ENCODE results near the gene RAET1L. TPM values are rescaled to one million over a fixed set of nuclear protein-coding genes. Genes with fewer than 3 reads are reported as not detected.
"Not testable (repeated sequence)": the region's sequence is repeated elsewhere in the genome, so short reads cannot be mapped to it uniquely, and the experiment has no call there.

RAET1L gene
- total RNA-seq, 4 donors from 2014 or later = 1.2 to 7.1 (median 3.6) TPM

- TF ChIP-seq CTCF (IDR thresholded peaks at IDR 0.05) = no peak
- no peak for TF ChIP-seq POLR2A (IDR thresholded peaks at IDR 0.05)
- no peak for DNase-seq (ENCODE audit: low spot score in 2 of 2)
- 90 to 91% methylated on average over 11 of the region's 11 CpGs for WGBS, 2 donors
- intact Hi-C loops (cut with DNase I; ENCODE audit: low total_unique reads) = loop anchor here (10.0 kb wide), 1 partner anchor 745 kb away; no protein-coding TSS in a partner anchor
- H3K4me3 ChIP-seq (ENCODE audit: low read depth, poor library complexity, severe bottlenecking) = no peak overlapping the region
These were observed 44.4 kb upstream of the RAET1L start for GRCh38 chr6:150069706-150070105.

- H3K4me3 ChIP-seq (ENCODE audit: low read depth, poor library complexity, severe bottlenecking) = peak within 1 kb of the TSS; percentile 45
- peak; percentile 68 to 96 for DNase-seq (ENCODE audit: low spot score in 2 of 2)
- intact Hi-C loops (cut with DNase I; ENCODE audit: low total_unique reads) = no loop called here
- TF ChIP-seq POLR2A (IDR thresholded peaks at IDR 0.05) (no peak), CTCF (IDR thresholded peaks at IDR 0.05) (no peak)
- 9 to 11% methylated on average over 45 to 54 of the region's 72 CpGs for WGBS, 2 donors
These were observed 43.7 kb upstream of the RAET1L start, which contains the start of gene ULBP3 for GRCh38 chr6:150068720-150069648. ULBP3 (minus strand) TSS chr6:150069121; CDS start chr6:150069066, 55 bp downstream.

GRCh38 chr6:150068151-150068550, 42.8 kb upstream of the RAET1L start:
- no peak overlapping the region for H3K4me3 ChIP-seq (ENCODE audit: low read depth, poor library complexity, severe bottlenecking)
- DNase-seq (ENCODE audit: low spot score in 2 of 2) = no peak
- 55 to 62% methylated on average over 4 of the region's 4 CpGs for WGBS, 2 donors
- TF ChIP-seq CTCF (IDR thresholded peaks at IDR 0.05) (no peak), POLR2A (IDR thresholded peaks at IDR 0.05) (no peak)
- intact Hi-C loops (cut with DNase I; ENCODE audit: low total_unique reads) = no loop called here

GRCh38 chr6:150065083-150065482, 39.8 kb upstream of the RAET1L start:
- TF ChIP-seq CTCF (IDR thresholded peaks at IDR 0.05) (no peak), POLR2A (IDR thresholded peaks at IDR 0.05) (no peak)
- DNase-seq (ENCODE audit: low spot score in 2 of 2) = no peak
- no peak overlapping the region for H3K4me3 ChIP-seq (ENCODE audit: low read depth, poor library complexity, severe bottlenecking)
- 89 to 95% methylated on average over 2 of the region's 2 CpGs for WGBS, 2 donors
- intact Hi-C loops (cut with DNase I; ENCODE audit: low total_unique reads) = no loop called here

- intact Hi-C loops (cut with DNase I; ENCODE audit: low total_unique reads) = no loop called here
- WGBS, 2 donors = 95 to 96% methylated on average over 6 of the region's 6 CpGs
- no peak overlapping the region for H3K4me3 ChIP-seq (ENCODE audit: low read depth, poor library complexity, severe bottlenecking)
- no peak for DNase-seq (ENCODE audit: low spot score in 2 of 2)
- TF ChIP-seq POLR2A (IDR thresholded peaks at IDR 0.05) = no peak
- TF ChIP-seq CTCF (IDR thresholded peaks at IDR 0.05) = no peak
These were observed 38.3 kb upstream of the RAET1L start for GRCh38 chr6:150063640-150064039.

- H3K4me3 ChIP-seq (ENCODE audit: low read depth, poor library complexity, severe bottlenecking); intact Hi-C loops (cut with DNase I; ENCODE audit: low total_unique reads); DNase-seq (ENCODE audit: low spot score in 2 of 2): not testable (repeated sequence)
- 66 to 75% methylated on average over 7 of the region's 7 CpGs for WGBS, 2 donors
These were observed 34.6 kb upstream of the RAET1L start for GRCh38 chr6:150059973-150060372.

Measured in lower leg skin (tissue), 4 donors.